Chondrocyte (in vitro differentiated cells): ENCODE data around the gene ZBTB40. TPM values are rescaled to one million over a fixed set of nuclear protein-coding genes. Genes with fewer than 3 reads are reported as not detected.

ENCODE experiments used
- DNase-seq: peaks from one replicate; pipeline ENCODE4 v3.0.0; 2021; ENCODE audit warnings: mixed read lengths, low spot score
- H3K27ac Mint-ChIP-seq: one replicate; pipeline ENCODE4 v1.8.0; 2021; ENCODE audit warnings: mild to moderate bottlenecking, moderate library complexity, mixed read lengths; ENCODE audit not compliant: unreplicated experiment
- H3K27me3 Mint-ChIP-seq: 2 replicates; pipeline ENCODE4 v1.8.0; 2021; ENCODE audit warnings: low read depth, mixed read lengths
- H3K36me3 Mint-ChIP-seq: 2 replicates; pipeline ENCODE4 v1.8.0; 2021; ENCODE audit warnings: low read depth, mixed read lengths
- H3K4me1 Mint-ChIP-seq: 2 replicates; pipeline ENCODE4 v1.8.0; 2021; ENCODE audit warnings: low read depth, mild to moderate bottlenecking, mixed read lengths
- H3K4me3 Mint-ChIP-seq: one replicate; pipeline ENCODE4 v1.8.0; 2021; ENCODE audit warnings: mild to moderate bottlenecking, moderate library complexity, mixed read lengths; ENCODE audit not compliant: unreplicated experiment
- H3K9me3 Mint-ChIP-seq: 2 replicates; pipeline ENCODE4 v1.8.0; 2021; ENCODE audit warnings: low read depth, mixed read lengths
- CTCF ChIP-seq: fragments of 200-600 bp; sonication (generic); IDR thresholded peaks from 2 replicates; pipeline ENCODE4 v1.5.0; 2021; ENCODE audit warnings: antibody characterized with exemption, mild to moderate bottlenecking, moderate library complexity
- total RNA-seq: library from RNA; stranded (reverse); gene quantifications from 3 replicates; pipeline ENCODE4 v1.2.1, GENCODE V29; 2021

The ZBTB40 gene
- total RNA-seq, 1 donor from 2014 or later, result 16.3 TPM

DNA sequence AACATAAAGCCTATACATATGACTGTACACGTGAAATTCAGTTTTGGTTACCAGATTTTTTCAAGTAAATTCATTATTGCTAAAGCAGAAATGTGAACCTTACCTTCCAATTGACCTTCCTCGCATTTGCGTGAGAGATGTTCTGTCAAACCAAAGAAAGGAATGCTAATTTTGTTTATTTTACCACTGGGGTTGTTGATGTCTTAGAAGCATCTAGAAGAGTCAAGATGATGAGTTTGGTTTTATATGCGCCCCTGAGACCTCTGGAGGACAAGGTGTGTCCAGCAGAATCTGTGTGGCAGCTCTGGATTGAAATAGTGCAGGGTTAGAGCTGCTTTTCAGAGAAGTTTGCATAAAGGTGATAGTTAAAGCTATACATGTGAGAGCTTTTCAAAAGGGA is 48.4 kb downstream of the ZBTB40 start:
- Mint-ChIP-seq H3K4me3 (no peak overlapping the region), H3K9me3 (no peaks in the 10 kb centered on the region), H3K27me3 (no peaks in the 10 kb centered on the region), H3K27ac (peak overlapping the region; percentile 67), H3K36me3 (peaks cover 5% of the 10 kb centered on the region), H3K4me1 (peaks cover 64% of the 10 kb centered on the region)
- peak; percentile 32 for TF ChIP-seq CTCF
- DNase-seq, result no peak

- peaks cover 5% of the 10 kb centered on the region for H3K36me3 Mint-ChIP-seq
- no peak overlapping the region for H3K4me3 Mint-ChIP-seq
- DNase-seq, result no peak
- no peaks in the 10 kb centered on the region for H3K27me3 Mint-ChIP-seq
- TF ChIP-seq CTCF, result peak; percentile 27
- peak overlapping the region; percentile 67 for H3K27ac Mint-ChIP-seq
- peaks cover 61% of the 10 kb centered on the region for H3K4me1 Mint-ChIP-seq
- no peaks in the 10 kb centered on the region for H3K9me3 Mint-ChIP-seq
Observed at GRCh38 chr1:22500471-22500870, 48.8 kb downstream of the ZBTB40 start.

DNA sequence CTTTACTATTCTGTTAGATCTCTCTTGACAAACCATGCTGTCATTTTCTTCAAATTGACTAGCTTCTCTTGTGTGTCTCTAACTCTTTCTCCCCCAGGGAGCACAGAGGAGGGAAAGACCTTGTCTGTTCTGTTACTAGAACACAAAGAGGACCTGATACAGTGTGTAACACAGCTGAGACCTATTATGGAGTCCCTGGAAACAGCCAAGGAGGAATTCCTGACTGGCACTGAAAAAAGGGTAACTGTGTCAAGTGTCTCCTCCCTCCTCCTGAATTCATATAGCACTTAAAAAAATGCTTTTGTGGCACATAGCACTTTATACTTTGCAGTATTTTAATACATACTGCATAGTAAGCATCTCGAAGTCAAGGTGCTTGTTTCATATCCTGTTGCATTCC is 50.6 kb downstream of the ZBTB40 start:
- peaks cover 61% of the 10 kb centered on the region for H3K4me1 Mint-ChIP-seq
- no peak for TF ChIP-seq CTCF
- peaks cover 9% of the 10 kb centered on the region for H3K36me3 Mint-ChIP-seq
- H3K27ac Mint-ChIP-seq, result no peak overlapping the region
- no peak for DNase-seq
- no peaks in the 10 kb centered on the region for H3K27me3 Mint-ChIP-seq
- no peaks in the 10 kb centered on the region for H3K9me3 Mint-ChIP-seq
- no peak overlapping the region for H3K4me3 Mint-ChIP-seq

DNA sequence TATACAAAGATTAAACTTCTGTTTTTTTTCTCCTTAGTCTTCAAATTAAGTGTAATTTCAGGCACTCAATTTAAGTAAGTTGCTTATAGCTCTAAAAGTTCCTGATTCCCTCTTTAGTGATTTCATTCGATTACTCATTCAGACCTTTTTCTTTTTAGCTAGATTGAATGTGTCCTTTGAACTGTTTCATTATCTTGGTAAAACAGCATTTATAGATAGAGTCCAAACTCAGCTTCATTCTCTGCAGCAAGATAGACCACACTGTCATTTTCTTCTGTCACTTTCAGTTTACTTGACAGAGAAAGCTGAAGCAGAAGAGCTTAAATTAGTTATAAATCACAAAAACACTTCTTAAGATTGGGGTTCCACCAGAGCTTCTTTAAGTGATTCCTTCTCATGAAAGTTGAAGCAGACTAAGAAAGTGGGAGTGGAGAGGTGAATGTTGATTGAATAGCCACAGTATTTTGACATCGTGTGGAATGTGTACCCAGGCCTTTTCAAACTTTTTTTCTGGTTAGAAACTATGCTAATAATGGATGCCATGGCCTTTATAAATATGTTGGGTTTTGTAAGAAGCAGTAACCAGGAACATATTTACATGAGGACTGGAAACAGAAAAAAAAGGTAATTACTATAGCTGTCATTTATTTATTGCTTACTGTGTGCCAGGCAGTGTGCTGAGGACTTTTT is 52.2 kb downstream of the ZBTB40 start:
- H3K4me3 Mint-ChIP-seq, result no peak overlapping the region
- no peaks in the 10 kb centered on the region for H3K27me3 Mint-ChIP-seq
- peak overlapping the region; percentile 89 for H3K27ac Mint-ChIP-seq
- no peak for TF ChIP-seq CTCF
- H3K9me3 Mint-ChIP-seq, result no peaks in the 10 kb centered on the region
- DNase-seq, result no peak
- peaks cover 21% of the 10 kb centered on the region for H3K36me3 Mint-ChIP-seq
- H3K4me1 Mint-ChIP-seq, result peaks cover 67% of the 10 kb centered on the region

- H3K4me1 Mint-ChIP-seq, result peaks cover 57% of the 10 kb centered on the region
Observed at GRCh38 chr1:22506130-22506692, 54.6 kb downstream of the ZBTB40 start.

More at GRCh38 chr1:22506130-22506692, 54.6 kb downstream of the ZBTB40 start:
- no peak overlapping the region for H3K27ac Mint-ChIP-seq
- H3K27me3 Mint-ChIP-seq, result no peaks in the 10 kb centered on the region
- no peak overlapping the region for H3K4me3 Mint-ChIP-seq
- TF ChIP-seq CTCF, result no peak
- H3K9me3 Mint-ChIP-seq, result no peaks in the 10 kb centered on the region
- DNase-seq, result no peak
- H3K36me3 Mint-ChIP-seq, result peaks cover 31% of the 10 kb centered on the region
